HG02884 (cell line): ENCODE results near the gene PCDH1.

Experiments
- ATAC-seq: cut with Tn5 transposase; IDR thresholded peaks from one replicate; pipeline ENCODE4 v1.9.1; 2021; ENCODE audit warnings: mild to moderate bottlenecking, moderate library complexity; ENCODE audit not compliant: unreplicated experiment

The PCDH1 gene

GRCh38 chr5:141812512-141812911, 65.7 kb downstream of the PCDH1 start:
- no peak for ATAC-seq

- ATAC-seq: no peak
Measured at GRCh38 chr5:141811287-141812155, 66.7 kb downstream of the PCDH1 start.

- no peak for ATAC-seq
Measured at GRCh38 chr5:141810702-141811101, 67.5 kb downstream of the PCDH1 start.

GRCh38 chr5:141809380-141810096, 68.7 kb downstream of the PCDH1 start:
- no peak for ATAC-seq

GRCh38 chr5:141808857-141809256, 69.4 kb downstream of the PCDH1 start:
- ATAC-seq: no peak

GRCh38 chr5:141807732-141808131, 70.5 kb downstream of the PCDH1 start:
- ATAC-seq: no peak

- no peak for ATAC-seq
Measured at GRCh38 chr5:141807329-141807728, 70.9 kb downstream of the PCDH1 start.

- ATAC-seq: no peak
Measured at GRCh38 chr5:141806626-141807025, 71.6 kb downstream of the PCDH1 start.

GRCh38 chr5:141805874-141806595, 72.2 kb downstream of the PCDH1 start:
- no peak for ATAC-seq

GRCh38 chr5:141804475-141804874, 73.7 kb downstream of the PCDH1 start:
- ATAC-seq: no peak
